ENCODE results near the gene CIDEB.

GRCh38 chr14:24280797-24281460, 26.8 kb downstream of the CIDEB start:
- TF ChIP-seq EZH2 (IDR thresholded peaks at IDR 0.05) = no peak
- no peak for TF ChIP-seq POLR2AphosphoS5 (IDR thresholded peaks at IDR 0.05; ENCODE audit: borderline replicate concordance, low read depth, low read length)
- TF ChIP-seq FOXP2 (optimal IDR thresholded peaks at IDR 0.05; ENCODE audit: control extremely low read depth, extremely low read length, insufficient read depth) = no peak

Measured in SK-N-MC (cell line).